NCI-H82 treated with DMSO at 0.1 percent for 48 hours (cell line): Measurements from ENCODE around the gene MAPKAP1.

ENCODE experiments used
- DNase-seq: peaks from one replicate; lab custom pipeline; 2025; ENCODE audit not compliant: unreplicated experiment; lab: John Stamatoyannopoulos, UW

MAPKAP1 gene

GRCh38 chr9:125515983-125516940 lies 190.7 kb downstream of the MAPKAP1 start:
- DNase-seq, result no peak

GRCh38 chr9:125515281-125515680 lies 191.7 kb downstream of the MAPKAP1 start:
- DNase-seq, result no peak

- no peak for DNase-seq
Measured at GRCh38 chr9:125514468-125514867, 192.5 kb downstream of the MAPKAP1 start.

GRCh38 chr9:125513668-125514413 lies 193.2 kb downstream of the MAPKAP1 start:
- no peak for DNase-seq

GRCh38 chr9:125513303-125513667 lies 193.7 kb downstream of the MAPKAP1 start:
- no peak for DNase-seq

- DNase-seq, result no peak
Measured at GRCh38 chr9:125511789-125512660, 195.0 kb downstream of the MAPKAP1 start.

- DNase-seq, result no peak
Measured at GRCh38 chr9:125510980-125511379, 196.0 kb downstream of the MAPKAP1 start.

GRCh38 chr9:125509476-125509875 lies 197.5 kb downstream of the MAPKAP1 start:
- DNase-seq, result peak; percentile 39

- no peak for DNase-seq
Measured at GRCh38 chr9:125508249-125508648, 198.8 kb downstream of the MAPKAP1 start.

- DNase-seq, result no peak
Measured at GRCh38 chr9:125507226-125507625, 199.8 kb downstream of the MAPKAP1 start.

- DNase-seq, result no peak
Measured at GRCh38 chr9:125505988-125506438, 201.0 kb downstream of the MAPKAP1 start.

- no peak for DNase-seq
Measured at GRCh38 chr9:125504616-125505015, 202.4 kb downstream of the MAPKAP1 start.

GRCh38 chr9:125497906-125498305 lies 209.1 kb downstream of the MAPKAP1 start:
- no peak for DNase-seq

- no peak for DNase-seq
Measured at GRCh38 chr9:125497478-125497877, 209.5 kb downstream of the MAPKAP1 start.

- no peak for DNase-seq
Measured at GRCh38 chr9:125496313-125496834, 210.6 kb downstream of the MAPKAP1 start.

- no peak for DNase-seq
Measured at GRCh38 chr9:125495172-125496119, 211.6 kb downstream of the MAPKAP1 start.

- no peak for DNase-seq
Measured at GRCh38 chr9:125494653-125494915, 212.4 kb downstream of the MAPKAP1 start.

- peak; percentile 78 for DNase-seq
Measured at GRCh38 chr9:125493881-125494652, 212.9 kb downstream of the MAPKAP1 start.

- no peak for DNase-seq
Measured at GRCh38 chr9:125493384-125493783, 213.6 kb downstream of the MAPKAP1 start.
